ENCODE data around the gene CACNG7. TPM values are rescaled to one million over a fixed set of nuclear protein-coding genes. Genes with fewer than 3 reads are reported as not detected.
A peak's percentile ranks its signal among the peaks of the same experiment; 100 is the strongest.

The CACNG7 gene
- total RNA-seq, 1 donor from 2014 or later: not detected

DNA sequence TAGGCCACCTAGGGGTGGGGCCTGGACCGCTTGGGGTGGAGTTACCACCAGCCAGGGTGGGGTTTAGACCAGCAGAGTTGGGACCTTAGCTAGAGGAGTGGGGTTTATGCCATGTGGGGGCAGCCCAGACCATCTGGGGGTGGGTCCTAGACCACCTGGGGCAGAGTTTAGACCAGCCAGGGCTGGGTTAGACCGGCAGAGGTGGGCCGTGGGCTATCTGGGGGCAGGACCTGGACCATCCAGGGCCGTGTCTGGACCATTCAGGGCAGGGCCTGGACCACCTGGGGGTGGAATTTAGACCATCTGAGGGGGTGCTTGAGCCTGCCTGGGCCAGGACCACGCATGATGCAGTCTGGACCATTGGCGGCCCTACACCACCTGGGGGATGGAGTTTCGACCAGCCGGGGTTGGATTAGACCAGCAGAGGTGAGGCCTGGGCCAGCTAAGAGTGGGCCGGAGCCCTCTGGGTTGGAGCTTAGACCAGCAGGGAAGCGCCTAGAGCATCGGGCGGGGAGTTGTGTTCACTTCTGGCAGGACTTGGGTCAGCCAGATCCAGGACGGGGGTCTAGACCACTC is 72.4 kb downstream of the CACNG7 start:
- no peak for DNase-seq (ENCODE audit: low read depth)

GRCh38 chr19:53982001-53982451 is 72.9 kb downstream of the CACNG7 start:
- no peak for DNase-seq (ENCODE audit: low read depth)

DNA sequence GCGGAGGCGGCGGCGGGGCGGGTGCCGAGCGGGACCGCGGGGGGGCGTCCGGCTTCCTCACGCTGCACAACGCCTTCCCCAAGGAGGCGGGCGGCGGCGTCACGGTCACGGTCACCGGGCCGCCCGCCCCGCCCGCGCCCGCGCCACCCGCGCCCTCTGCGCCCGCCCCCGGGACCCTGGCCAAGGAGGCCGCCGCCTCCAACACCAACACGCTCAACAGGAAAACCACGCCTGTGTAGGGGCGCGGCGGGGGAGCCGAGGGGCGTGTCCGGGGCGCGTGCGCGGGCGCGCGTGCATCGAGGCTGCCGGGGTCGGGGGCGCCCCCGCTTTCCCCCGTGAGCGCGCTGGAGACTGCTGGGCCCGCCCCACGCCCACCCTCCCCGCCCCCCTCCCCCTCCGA is 73.5 kb downstream of the CACNG7 start:
- no peak for DNase-seq (ENCODE audit: low read depth)

DNA sequence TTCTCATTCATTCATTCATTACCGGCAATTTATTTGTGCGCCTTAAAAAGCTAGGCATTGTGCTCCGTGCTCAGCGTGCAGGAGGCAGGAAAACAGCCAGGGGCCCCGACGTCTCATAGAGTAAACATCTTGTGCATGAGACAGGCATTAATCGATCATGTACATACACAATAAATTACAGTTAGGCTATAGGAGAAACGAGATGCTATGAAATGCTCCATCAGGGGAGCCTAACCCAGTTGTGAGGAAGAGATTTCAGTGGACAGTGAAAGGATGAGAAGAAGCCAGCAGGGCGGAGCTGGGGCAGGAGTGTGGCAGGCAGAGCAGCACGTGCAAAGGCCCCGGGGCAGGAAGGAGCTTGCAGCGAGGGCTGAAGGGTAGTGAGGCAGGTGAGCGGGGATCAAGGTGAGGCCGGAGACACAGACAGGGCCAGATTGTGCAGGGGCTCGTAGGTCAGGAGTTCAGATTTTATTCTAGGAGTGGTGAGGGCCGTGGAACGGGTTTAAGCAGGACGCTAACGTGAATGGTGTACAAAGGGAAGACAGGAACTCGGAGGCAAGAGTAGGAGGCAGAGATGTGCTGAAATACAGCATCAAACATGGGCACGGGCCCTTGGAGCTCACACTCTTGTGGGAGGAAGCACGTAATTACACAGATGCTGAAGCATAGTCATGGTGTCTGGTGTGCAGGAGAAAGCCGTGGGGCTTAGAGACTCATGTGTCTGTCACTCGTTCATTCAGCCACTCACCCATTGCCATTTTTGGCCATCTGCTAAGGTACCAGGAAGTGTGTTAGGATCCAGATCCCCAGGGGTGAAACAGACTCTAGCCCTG is 74.6 kb downstream of the CACNG7 start:
- no peak for DNase-seq (ENCODE audit: low read depth)

DNA sequence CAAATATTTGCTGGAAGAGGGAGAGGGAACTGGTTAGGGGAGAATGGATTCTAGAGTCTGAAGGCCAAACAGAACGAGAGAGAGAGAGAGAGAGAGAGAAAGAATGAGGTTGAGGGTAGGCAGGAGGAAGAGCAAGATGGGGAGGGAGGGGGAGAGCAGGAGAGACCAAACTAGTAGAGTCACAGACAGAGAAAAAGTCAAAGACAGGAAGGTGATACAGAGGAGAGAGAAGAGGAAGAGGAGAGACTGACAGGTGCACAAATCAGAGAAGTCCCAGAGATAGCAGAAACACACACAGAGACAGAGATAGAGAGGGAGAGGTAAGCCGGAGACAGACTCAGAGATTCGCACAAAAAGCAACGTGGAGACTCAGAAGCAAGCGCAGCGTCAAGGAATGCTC is 76.8 kb downstream of the CACNG7 start:
- no peak for DNase-seq (ENCODE audit: low read depth)

- DNase-seq (ENCODE audit: low read depth): no peak
Observed at GRCh38 chr19:53988981-53989380, 79.9 kb downstream of the CACNG7 start.

GRCh38 chr19:53989600-53990533 is 80.8 kb downstream of the CACNG7 start:
- no peak for DNase-seq (ENCODE audit: low read depth)

- DNase-seq (ENCODE audit: low read depth): peak; percentile 86
Observed at GRCh38 chr19:53991224-53992113, 82.4 kb downstream of the CACNG7 start, which contains the start of gene CACNG6. Gene CACNG6, plus strand, starts transcription at chr19:53991637. Its CDS starts 1,241 bp downstream, at chr19:53992878.

- no peak for DNase-seq (ENCODE audit: low read depth)
Observed at GRCh38 chr19:53992211-53992610, 83.1 kb downstream of the CACNG7 start.

GRCh38 chr19:53992815-53993214 is 83.7 kb downstream of the CACNG7 start:
- no peak for DNase-seq (ENCODE audit: low read depth)

DNA sequence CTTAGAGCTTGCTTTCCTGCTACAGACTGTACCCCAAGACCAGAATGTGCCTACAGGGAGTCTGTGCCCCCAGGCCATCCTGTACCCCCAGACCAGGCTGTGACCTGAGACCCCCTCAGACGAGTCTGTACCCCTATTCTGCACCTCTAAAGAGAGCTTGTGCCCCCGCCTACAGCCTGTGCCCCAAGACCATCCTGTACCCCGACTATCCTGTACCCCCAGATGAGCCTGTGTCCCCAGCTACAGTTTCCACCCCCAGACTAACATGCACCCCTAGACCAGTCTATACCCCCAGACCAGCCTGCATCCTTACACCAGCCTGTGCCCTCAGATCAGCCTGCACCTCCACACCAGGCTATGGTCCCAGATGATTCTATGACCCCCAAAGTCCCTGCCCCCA is 84.4 kb downstream of the CACNG7 start:
- DNase-seq (ENCODE audit: low read depth): no peak

MicroRNA genes within 50 kb of the gene (microRNA counts, 767-probe panel; counts per million panel counts)
- microRNA hsa-miR-935: not detected

Other genes starting within 250 kb of the CACNG7 start
- not detected in 2 replicates for gene NLRP12, start 85.0 kb upstream of the CACNG7 start, total RNA-seq
- gene MYADM, start 41.4 kb upstream of the CACNG7 start, total RNA-seq: 43.9 and 78.9 TPM in 2 replicates
- not detected in 2 replicates for gene PRKCG, start 27.1 kb upstream of the CACNG7 start, total RNA-seq
- 0.03 TPM in 1 of 2 replicates, not detected in the other for gene CACNG8, start 53.7 kb downstream of the CACNG7 start, total RNA-seq
- 22.8 and 30.8 TPM in 2 replicates for gene CACNG6, start 82.4 kb downstream of the CACNG7 start, total RNA-seq
- gene VSTM1, start 154.6 kb downstream of the CACNG7 start, total RNA-seq: not detected in 2 replicates
- not detected in 2 replicates for gene TARM1, start 172.1 kb downstream of the CACNG7 start, total RNA-seq
- 0.10 TPM in 1 of 2 replicates, not detected in the other for gene OSCAR, start 191.5 kb downstream of the CACNG7 start, total RNA-seq
- gene NDUFA3, start 193.6 kb downstream of the CACNG7 start, total RNA-seq: 51.3 and 53.7 TPM in 2 replicates
- 13.0 and 17.8 TPM in 2 replicates for gene TFPT, start 206.4 kb downstream of the CACNG7 start, total RNA-seq
- gene PRPF31, start 206.5 kb downstream of the CACNG7 start, total RNA-seq: 48.0 and 59.0 TPM in 2 replicates
- 17.0 and 17.2 TPM in 2 replicates for gene CNOT3, start 228.5 kb downstream of the CACNG7 start, total RNA-seq

All from myocyte (in vitro differentiated cells).